GM18520 (cell line): ENCODE measurements around the gene SPATA17.
"Not testable (repeated sequence)": the region's sequence is repeated elsewhere in the genome, so short reads cannot be mapped to it uniquely, and the experiment has no call there.

Experiments
- ATAC-seq: cut with Tn5 transposase; IDR thresholded peaks from one replicate; pipeline ENCODE4 v1.9.1; 2021; ENCODE audit not compliant: unreplicated experiment

The SPATA17 gene

GRCh38 chr1:217674028-217674729 lies 43.0 kb downstream of the SPATA17 start:
- no peak for ATAC-seq

- ATAC-seq: no peak
These were observed 50.7 kb downstream of the SPATA17 start for GRCh38 chr1:217681806-217682205.

GRCh38 chr1:217687511-217687910 lies 56.4 kb downstream of the SPATA17 start:
- no peak for ATAC-seq

- not testable (repeated sequence) for ATAC-seq
These were observed 65.0 kb downstream of the SPATA17 start for GRCh38 chr1:217696140-217696539.

- ATAC-seq: no peak
These were observed 72.2 kb downstream of the SPATA17 start for GRCh38 chr1:217703326-217703725.

GRCh38 chr1:217712925-217713597 lies 81.9 kb downstream of the SPATA17 start:
- no peak for ATAC-seq

GRCh38 chr1:217715681-217716080 lies 84.5 kb downstream of the SPATA17 start:
- ATAC-seq: no peak

- no peak for ATAC-seq
These were observed 86.8 kb downstream of the SPATA17 start for GRCh38 chr1:217717959-217718358.

GRCh38 chr1:217718873-217719272 lies 87.7 kb downstream of the SPATA17 start:
- no peak for ATAC-seq

- no peak for ATAC-seq
These were observed 90.5 kb downstream of the SPATA17 start for GRCh38 chr1:217721692-217722091.

GRCh38 chr1:217734973-217735372 lies 103.8 kb downstream of the SPATA17 start:
- ATAC-seq: no peak

- no peak for ATAC-seq
These were observed 116.1 kb downstream of the SPATA17 start for GRCh38 chr1:217747156-217747769.

GRCh38 chr1:217769768-217770167 lies 138.6 kb downstream of the SPATA17 start:
- ATAC-seq: no peak

- ATAC-seq: no peak
These were observed 139.8 kb downstream of the SPATA17 start for GRCh38 chr1:217770918-217771317.

- ATAC-seq: no peak
These were observed 145.5 kb downstream of the SPATA17 start for GRCh38 chr1:217776693-217777092.

- no peak for ATAC-seq
These were observed 149.9 kb downstream of the SPATA17 start for GRCh38 chr1:217781056-217781455.

- ATAC-seq: no peak
These were observed 159.9 kb downstream of the SPATA17 start for GRCh38 chr1:217791091-217791490.

- no peak for ATAC-seq
These were observed 174.6 kb downstream of the SPATA17 start for GRCh38 chr1:217805792-217806191.

- ATAC-seq: no peak
These were observed 181.0 kb downstream of the SPATA17 start for GRCh38 chr1:217812175-217812574.

GRCh38 chr1:217813031-217813430 lies 181.9 kb downstream of the SPATA17 start:
- no peak for ATAC-seq

GRCh38 chr1:217837691-217838090 lies 206.5 kb downstream of the SPATA17 start:
- ATAC-seq: no peak

- ATAC-seq: no peak
These were observed 208.0 kb downstream of the SPATA17 start for GRCh38 chr1:217839161-217839560.
